H1 (cell line): ENCODE data around the gene IP6K3. TPM values are rescaled to one million over a fixed set of nuclear protein-coding genes. Genes with fewer than 3 reads are reported as not detected.

Experiments used
- CTCF ChIA-PET: fragments of 300-600 bp; sonication (Branson Sonifier 250); formaldehyde crosslinking; loops from one replicate; lab custom pipeline; 2021; ENCODE audit not compliant: partially characterized antibody; lab: Charles Lee
- POLR2A ChIA-PET: fragments of 300-600 bp; sonication (Branson Sonifier 250); formaldehyde crosslinking; loops from one replicate; lab custom pipeline; 2021; ENCODE audit warnings: inconsistent platforms; ENCODE audit not compliant: partially characterized antibody; lab: Charles Lee
- DNase-seq, 2 experiments: peaks; one replicate each; pipeline versions ENCODE4 v3.0.0 to v3.0.0-alpha.2; 2010 to 2022; ENCODE audit warnings: low spot score in 2 of 2, low read depth in 1 of 2, mixed read lengths in 1 of 2
- FAIRE-seq: peaks from 2 replicates; lab custom pipeline; 2011; peaks lifted over from hg19 to GRCh38; lab: Jason Lieb, UNC
- H2AFZ ChIP-seq: 2 replicates; pipeline ENCODE4 v1.8.1; 2012; ENCODE audit warnings: low read length, inconsistent platforms
- H2AK5ac ChIP-seq: 2 replicates; pipeline ENCODE4 v1.6.1; 2013; ENCODE audit warnings: low read depth, low read length
- H2BK120ac ChIP-seq: replicated peaks from 2 replicates; pipeline ENCODE3; 2013; ENCODE audit warnings: low read depth, low read length, inconsistent platforms
- H2BK12ac ChIP-seq: 2 replicates; pipeline ENCODE4 v1.6.1; 2013; ENCODE audit warnings: low read depth, low read length
- H2BK15ac ChIP-seq: 2 replicates; pipeline ENCODE4 v1.6.1; 2013; ENCODE audit warnings: low read length
- H2BK20ac ChIP-seq: 2 replicates; pipeline ENCODE4 v1.6.1; 2013; ENCODE audit warnings: low read length
- H2BK5ac ChIP-seq: 2 replicates; pipeline ENCODE4 v1.6.1; 2013; ENCODE audit warnings: low read depth, low read length
- H3K14ac ChIP-seq: 2 replicates; pipeline ENCODE4 v1.6.1; 2013; ENCODE audit warnings: inconsistent platforms; ENCODE audit not compliant: insufficient read length
- H3K18ac ChIP-seq: 2 replicates; pipeline ENCODE4 v1.6.1; 2013; ENCODE audit warnings: low read length; ENCODE audit errors: extremely low read depth
- H3K23ac ChIP-seq: 2 replicates; pipeline ENCODE4 v1.6.1; 2013; ENCODE audit warnings: inconsistent platforms; ENCODE audit not compliant: insufficient read length
- H3K23me2 ChIP-seq: 2 replicates; pipeline ENCODE4 v1.6.1; 2013; ENCODE audit warnings: low read depth, low read length
- H3K27ac ChIP-seq: 2 replicates; pipeline ENCODE4 v1.6.1; 2011; ENCODE audit warnings: low read depth, low read length, inconsistent platforms
- H3K27me3 ChIP-seq, 4 experiments: replicated peaks in 1 of 4; 1 replicate in 1 of 4; 2 replicates in 3 of 4; pipeline versions ENCODE4 v1.6.1 to v1.8.1; 2011 to 2013; ENCODE audit warnings: low read length in 3 of 4, mild to moderate bottlenecking in 3 of 4, inconsistent platforms in 2 of 4, mixed read lengths in 2 of 4, moderate library complexity in 1 of 4; ENCODE audit not compliant: control insufficient read depth in 3 of 4, insufficient read depth in 3 of 4; ENCODE audit errors: extremely low read depth in 1 of 4
- H3K36me3 ChIP-seq, 4 experiments: 2 replicates each; pipeline versions ENCODE4 v1.6.1 to v1.8.1; 2011 to 2013; ENCODE audit warnings: mild to moderate bottlenecking in 4 of 4, low read length in 3 of 4, moderate library complexity in 2 of 4, control low read depth in 1 of 4, inconsistent platforms in 1 of 4; ENCODE audit not compliant: insufficient read depth in 4 of 4, control insufficient read depth in 2 of 4
- H3K4ac ChIP-seq: replicated peaks from 2 replicates; pipeline ENCODE3; 2013; ENCODE audit warnings: low read length, low read depth, mixed read lengths, inconsistent platforms; ENCODE audit not compliant: insufficient read length
- H3K4me1 ChIP-seq, 4 experiments: replicated peaks in 1 of 4; 1 replicate in 1 of 4; 2 replicates in 3 of 4; pipeline versions ENCODE4 v1.6.1 to v1.8.1; 2011 to 2013; ENCODE audit warnings: low read length in 3 of 4, inconsistent platforms in 2 of 4, mixed read lengths in 1 of 4; ENCODE audit not compliant: insufficient read depth in 4 of 4, control insufficient read depth in 3 of 4
- H3K4me2 ChIP-seq, 2 experiments: 2 replicates each; pipeline versions ENCODE4 v1.6.1 to v1.8.1; 2011 to 2013; ENCODE audit warnings: low read depth in 2 of 2, low read length in 2 of 2, control low read depth in 1 of 2, inconsistent platforms in 1 of 2, mild to moderate bottlenecking in 1 of 2; ENCODE audit not compliant: insufficient read depth in 1 of 2
- H3K4me3 ChIP-seq, 4 experiments: fragments of 200-600, 300-600 bp in 1 of 4; sonication (generic), shearing (Covaris generic), sonication (Bioruptor Twin) in 1 of 4; 2 replicates each; pipeline versions ENCODE4 v1.5.1 to v1.8.1; 2011 to 2016; ENCODE audit warnings: low read length in 4 of 4, low read depth in 3 of 4, control low read depth in 2 of 4, inconsistent platforms in 2 of 4, mild to moderate bottlenecking in 2 of 4, mixed read lengths in 1 of 4, moderate library complexity in 1 of 4; ENCODE audit not compliant: insufficient read depth in 2 of 4; ENCODE audit errors: extremely low read depth in 1 of 4
- H3K56ac ChIP-seq: replicated peaks from 2 replicates; pipeline ENCODE3; 2013; ENCODE audit warnings: low read depth, mild to moderate bottlenecking, mixed read lengths, low read length, inconsistent platforms; ENCODE audit not compliant: insufficient read length
- H3K79me1 ChIP-seq: 2 replicates; pipeline ENCODE4 v1.6.1; 2013; ENCODE audit warnings: low read depth, low read length, control low read depth
- H3K79me2 ChIP-seq, 2 experiments: 2 replicates each; pipeline versions ENCODE4 v1.6.1 to v1.8.1; 2012 to 2013; ENCODE audit warnings: low read length in 2 of 2, mild to moderate bottlenecking in 2 of 2, inconsistent platforms in 1 of 2; ENCODE audit not compliant: insufficient read depth in 2 of 2, control insufficient read depth in 1 of 2
- H3K9ac ChIP-seq, 4 experiments: replicated peaks in 1 of 4; 1 replicate in 1 of 4; 2 replicates in 3 of 4; pipeline versions ENCODE4 v1.6.1 to v1.8.1; 2011 to 2013; ENCODE audit warnings: low read depth in 3 of 4, low read length in 3 of 4, control low read depth in 2 of 4, mild to moderate bottlenecking in 2 of 4, moderate library complexity in 2 of 4, inconsistent platforms in 1 of 4; ENCODE audit errors: extremely low read depth in 1 of 4
- H3K9me3 ChIP-seq, 2 experiments: 2 replicates each; pipeline versions ENCODE4 v1.6.1 to v1.8.1; 2012 to 2013; ENCODE audit warnings: mild to moderate bottlenecking in 2 of 2, moderate library complexity in 2 of 2, control low read depth in 1 of 2, inconsistent platforms in 1 of 2, low read depth in 1 of 2, low read length in 1 of 2, mixed read lengths in 1 of 2; ENCODE audit not compliant: insufficient read depth in 2 of 2
- H4K20me1 ChIP-seq, 2 experiments: replicated peaks in 1 of 2; 2 replicates each; pipeline versions ENCODE3 to v1.8.1; 2011 to 2013; ENCODE audit warnings: inconsistent platforms in 2 of 2, low read length in 2 of 2, mild to moderate bottlenecking in 1 of 2; ENCODE audit not compliant: insufficient read depth in 2 of 2, control insufficient read depth in 1 of 2
- H4K5ac ChIP-seq: 2 replicates; pipeline ENCODE4 v1.6.1; 2013; ENCODE audit warnings: low read length, low read depth, mixed read lengths, inconsistent platforms; ENCODE audit not compliant: insufficient read length
- H4K8ac ChIP-seq: 2 replicates; pipeline ENCODE4 v1.8.0; 2013; ENCODE audit warnings: mild to moderate bottlenecking, moderate library complexity, low read length, inconsistent platforms; ENCODE audit not compliant: insufficient read depth; ENCODE audit errors: extremely low read depth
- H4K91ac ChIP-seq: replicated peaks from 2 replicates; pipeline ENCODE3; 2013; ENCODE audit warnings: low read length, mixed read lengths, inconsistent platforms; ENCODE audit not compliant: insufficient read length
- BACH1 ChIP-seq: IDR thresholded peaks from 2 replicates; pipeline ENCODE4 v1.6.1; 2012; ENCODE audit warnings: low read length, improper control_type of control experiment
- CHD2 ChIP-seq: IDR thresholded peaks from 2 replicates; pipeline ENCODE4 v1.6.1; 2012; ENCODE audit warnings: low read length, improper control_type of control experiment
- CTCF ChIP-seq, 3 experiments: IDR thresholded peaks; 1 replicate in 2 of 3; 2 replicates in 1 of 3; pipeline versions ENCODE4 v1.5.1 to v1.6.1; 2011; ENCODE audit warnings: low read length in 3 of 3, mild to moderate bottlenecking in 3 of 3, inconsistent platforms in 2 of 3, low read depth in 1 of 3, moderate library complexity in 1 of 3; ENCODE audit not compliant: insufficient read depth in 1 of 3; ENCODE audit errors: control extremely low read depth in 1 of 3
- E2F6 ChIP-seq: IDR thresholded peaks from 2 replicates; pipeline ENCODE4 v1.6.1; 2012; ENCODE audit warnings: inconsistent platforms
- EGR1 ChIP-seq: IDR thresholded peaks from 2 replicates; pipeline ENCODE4 v1.6.1; 2011; ENCODE audit warnings: low read depth, low read length, borderline replicate concordance
- EP300 ChIP-seq, 2 experiments: IDR thresholded peaks; 1 replicate in 1 of 2; 2 replicates in 1 of 2; pipeline ENCODE4 v1.6.1; 2011 to 2012; ENCODE audit warnings: low read depth in 2 of 2, low read length in 2 of 2, mild to moderate bottlenecking in 2 of 2, borderline replicate concordance in 1 of 2, inconsistent platforms in 1 of 2, moderate library complexity in 1 of 2
- GTF2F1 ChIP-seq: IDR thresholded peaks from 2 replicates; pipeline ENCODE4 v1.6.1; 2012; ENCODE audit warnings: low read depth, low read length, improper control_type of control experiment, borderline replicate concordance
- KDM5A ChIP-seq: fragments of 200-600 bp; IDR thresholded peaks from 2 replicates; pipeline ENCODE4 v1.7.1; 2012; ENCODE audit warnings: mild to moderate bottlenecking, low read length, inconsistent platforms, mixed read lengths
- RBBP5 ChIP-seq: IDR thresholded peaks from 2 replicates; pipeline ENCODE4 v1.7.1; 2012; ENCODE audit warnings: low read depth, mild to moderate bottlenecking, inconsistent platforms, low read length, moderate library complexity, borderline replicate concordance
- ZNF274 ChIP-seq: IDR thresholded peaks from 2 replicates; pipeline ENCODE4 v1.7.0; 2012; ENCODE audit warnings: low read length, borderline replicate concordance; ENCODE audit errors: extremely low read depth
- WGBS, 2 experiments: shearing (Covaris generic) in 1 of 2; methylation state at CpG; one replicate each; pipeline versions ENCODE4 v1.1.6 to v1.1.7; 2013 to 2015; ENCODE audit warnings: low lambda C conversion rate in 2 of 2, mixed read lengths in 2 of 2, inconsistent platforms in 1 of 2, low coverage in 1 of 2, missing lambda C conversion rate in 1 of 2; ENCODE audit not compliant: insufficient replicate concordance in 2 of 2, insufficient coverage in 1 of 2, insufficient read length in 1 of 2; ENCODE audit errors: extremely low coverage in 1 of 2, missing lambda C conversion rate in 1 of 2; 5-methylcytosine and 5-hydroxymethylcytosine counted together
- polyA plus RNA-seq, 7 experiments: library from polyadenylated mRNA; depleted of rRNA in 3 of 7; stranded (reverse) in 5 of 7; unstranded in 2 of 7; fragments of >200 nt in 5 of 7; fragments of 200-250 nt in 2 of 7; gene quantifications; 1 replicate in 5 of 7; 2 replicates in 1 of 7; 4 replicates in 1 of 7; pipeline versions ENCODE4 v1.2.1 to v1.2.3, GENCODE V29; 2011 to 2013; ENCODE audit warnings: missing spikeins in 2 of 7, mixed read lengths in 2 of 7
- total RNA-seq: library from RNA; stranded (reverse); fragmentation: NEBNext Ultra II Directional; extraction: Animal tissue kit (Norgen Biotek cat#: 25700); gene quantifications from 2 replicates; pipeline ENCODE4 v1.2.1, GENCODE V29; 2021

The IP6K3 gene
- total and polyA plus RNA-seq, 2 of the 8 experiments (the other 6 are each of a cell fraction or from before 2014, with no cell fraction given), result 0.22 to 0.73 TPM

GRCh38 chr6:33699131-33699530 is 47.6 kb downstream of the IP6K3 start:
- H4K20me1 ChIP-seq, result peaks cover 9 to 15% of the 10 kb centered on the region in 2 experiments
- H2BK120ac ChIP-seq, result no peak overlapping the region
- H2BK20ac ChIP-seq, result no peak overlapping the region
- no peaks in the 10 kb centered on the region for H3K23me2 ChIP-seq
- no peak for DNase-seq
- H2BK12ac ChIP-seq, result no peak overlapping the region
- WGBS, 2 experiments, result 84% methylated on average over 8 of the region's 8 CpGs; no CpG with 5 or more reads in 1 of the 2 experiments
- H4K8ac ChIP-seq, result no peak overlapping the region
- no peak overlapping the region for H2BK5ac ChIP-seq
- no peak overlapping the region for H2AFZ ChIP-seq
- H3K27ac ChIP-seq, result no peak overlapping the region
- CTCF ChIA-PET, result interaction anchor here (1.2 kb wide), 1 partner anchor 109 kb away, joined by 4 read pairs; no protein-coding TSS in a partner anchor
- H3K4me3 ChIP-seq, result no peak overlapping the region
- no peak overlapping the region for H4K5ac ChIP-seq
- no peak overlapping the region; a peak in 1 of 7 replicates for H3K9ac ChIP-seq
- POLR2A ChIA-PET, result no interaction called here
- H2AK5ac ChIP-seq, result no peak overlapping the region
- H3K4ac ChIP-seq, result no peak overlapping the region
- H3K36me3 ChIP-seq, result peaks cover 22 to 49% (median 27%) of the 10 kb centered on the region in 4 experiments
- H3K79me1 ChIP-seq, result peaks cover 2% of the 10 kb centered on the region; the same call in 1 of the 2 replicates
- H3K14ac ChIP-seq, result no peak overlapping the region
- TF ChIP-seq RBBP5 (no peak), E2F6 (no peak), EGR1 (no peak), KDM5A (no peak), CTCF (IDR thresholded peaks at IDR 0.05; ENCODE audit: control extremely low read depth in 1 of 3, insufficient read depth in 1 of 3, low read depth in 1 of 3, low read length in 3 of 3) (no peak), EP300 (IDR thresholded peaks at IDR 0.05; ENCODE audit: borderline replicate concordance in 1 of 2, low read depth in 2 of 2, low read length in 2 of 2) (no peak), BACH1 (no peak), CHD2 (no peak), ZNF274 (no peak), GTF2F1 (no peak)
- no peak overlapping the region for H3K56ac ChIP-seq
- no peak overlapping the region for H3K4me2 ChIP-seq
- H4K91ac ChIP-seq, result no peak overlapping the region
- no peaks in the 10 kb centered on the region for H3K79me2 ChIP-seq
- no peak overlapping the region for H2BK15ac ChIP-seq
- H3K9me3 ChIP-seq, result no peaks in the 10 kb centered on the region
- H3K23ac ChIP-seq, result no peak overlapping the region
- no peak overlapping the region for H3K18ac ChIP-seq
- H3K27me3 ChIP-seq, result no peaks in the 10 kb centered on the region
- H3K4me1 ChIP-seq, result peaks cover 0 to 5% (median 0%) of the 10 kb centered on the region in 4 experiments; a peak in 2 of 7 replicates
- no peak for FAIRE-seq
